GM12892 (cell line): ENCODE results near the gene GOLGA6D. TPM values are rescaled to one million over a fixed set of nuclear protein-coding genes. Genes with fewer than 3 reads are reported as not detected.
"Not testable (repeated sequence)": the region's sequence is repeated elsewhere in the genome, so short reads cannot be mapped to it uniquely, and the experiment has no call there.

Source experiments
- DNase-seq: peaks from one replicate; pipeline ENCODE4 v3.0.0; 2011; ENCODE audit not compliant: insufficient read length
- FAIRE-seq: peaks from 2 replicates; lab custom pipeline; 2011; peaks lifted over from hg19 to GRCh38; lab: Jason Lieb, UNC
- POLR2A ChIP-seq: IDR thresholded peaks from 2 replicates; pipeline ENCODE4 v1.6.1; 2011; ENCODE audit warnings: low read depth, low read length, control low read depth
- POLR2AphosphoS5 ChIP-seq: IDR thresholded peaks from 2 replicates; pipeline ENCODE4 v1.6.1; 2011; ENCODE audit warnings: low read depth, low read length, control low read depth
- TAF1 ChIP-seq: IDR thresholded peaks from 2 replicates; pipeline ENCODE4 v1.6.1; 2011; ENCODE audit warnings: low read depth, mild to moderate bottlenecking, control low read depth, low read length, borderline replicate concordance
- polyA plus RNA-seq: library from polyadenylated mRNA; unstranded; fragments of >200 nt; gene quantifications from one replicate; pipeline ENCODE4 v1.2.1, GENCODE V29; 2012; ENCODE audit warnings: missing spikeins, inconsistent platforms; ENCODE audit not compliant: missing spikeins

The GOLGA6D gene
- not detected for polyA plus RNA-seq

GRCh38 chr15:75282572-75282971, at the start of gene GOLGA6D:
TSS of gene GOLGA6D (plus strand) at chr15:75282835. CDS start at chr15:75282876, 41 bp downstream.
- DNase-seq, FAIRE-seq: not testable (repeated sequence)

GRCh38 chr15:75233504-75234190, 49.0 kb upstream of the GOLGA6D start:
- FAIRE-seq (no peak), DNase-seq (no peak)
- TF ChIP-seq TAF1 (no peak), POLR2AphosphoS5 (no peak), POLR2A (no peak)

- FAIRE-seq = no peak
- DNase-seq = no peak
- TF ChIP-seq POLR2AphosphoS5 = no peak
- no peak for TF ChIP-seq POLR2A
- TF ChIP-seq TAF1 = no peak
These were observed 48.3 kb upstream of the GOLGA6D start for GRCh38 chr15:75234191-75234810.

- TF ChIP-seq TAF1 (no peak), POLR2AphosphoS5 (no peak), POLR2A (no peak)
- FAIRE-seq (no peak), DNase-seq (peak; percentile 17)
These were observed 47.5 kb upstream of the GOLGA6D start for GRCh38 chr15:75235051-75235673.

GRCh38 chr15:75235760-75236729, 46.6 kb upstream of the GOLGA6D start:
- FAIRE-seq = no peak
- no peak for TF ChIP-seq POLR2AphosphoS5
- TF ChIP-seq POLR2A = no peak
- no peak for TF ChIP-seq TAF1
- peak; percentile 21 for DNase-seq

- DNase-seq = no peak
- TF ChIP-seq TAF1 = no peak
- no peak for FAIRE-seq
These were observed 45.2 kb upstream of the GOLGA6D start for GRCh38 chr15:75237316-75237982.

GRCh38 chr15:75238150-75238549, 44.5 kb upstream of the GOLGA6D start:
- no peak for DNase-seq
- TF ChIP-seq POLR2AphosphoS5 (no peak), POLR2A (no peak), TAF1 (no peak)
- no peak for FAIRE-seq

- not testable (repeated sequence) for DNase-seq, FAIRE-seq
These were observed 36.9 kb upstream of the GOLGA6D start for GRCh38 chr15:75245741-75246140.

GRCh38 chr15:75248991-75249390, 33.6 kb upstream of the GOLGA6D start:
- DNase-seq, FAIRE-seq: not testable (repeated sequence)

- DNase-seq (no peak), FAIRE-seq (no peak)
- TF ChIP-seq POLR2A = no peak
- no peak for TF ChIP-seq POLR2AphosphoS5
- no peak for TF ChIP-seq TAF1
These were observed 32.9 kb upstream of the GOLGA6D start for GRCh38 chr15:75249726-75250125.

- FAIRE-seq = not testable (repeated sequence)
These were observed 31.3 kb upstream of the GOLGA6D start for GRCh38 chr15:75251343-75251742.

GRCh38 chr15:75252285-75252684, 30.4 kb upstream of the GOLGA6D start:
- DNase-seq, FAIRE-seq: not testable (repeated sequence)

More at GRCh38 chr15:75251343-75251742, 31.3 kb upstream of the GOLGA6D start:
- not testable (repeated sequence) for DNase-seq

- FAIRE-seq, DNase-seq: not testable (repeated sequence)
These were observed 24.6 kb upstream of the GOLGA6D start, which contains the start of gene GOLGA6C for GRCh38 chr15:75258034-75258433. TSS of gene GOLGA6C (plus strand) at chr15:75258334. CDS start at chr15:75258599, 265 bp downstream.

GRCh38 chr15:75258620-75259343, 23.9 kb upstream of the GOLGA6D start:
- DNase-seq, FAIRE-seq: not testable (repeated sequence)

GRCh38 chr15:75259873-75260272, 22.8 kb upstream of the GOLGA6D start:
- not testable (repeated sequence) for FAIRE-seq

GRCh38 chr15:75273751-75274359, 8.8 kb upstream of the GOLGA6D start:
- not testable (repeated sequence) for DNase-seq, FAIRE-seq

More at GRCh38 chr15:75259873-75260272, 22.8 kb upstream of the GOLGA6D start:
- not testable (repeated sequence) for DNase-seq
